ENCODE results near the gene SYNE2. TPM values are rescaled to one million over a fixed set of nuclear protein-coding genes. Genes with fewer than 3 reads are reported as not detected.
A peak's percentile ranks its signal among the peaks of the same experiment; 100 is the strongest.

SYNE2 gene
- total and polyA plus RNA-seq, 2 of the 8 experiments (the other 6 are each of a cell fraction or from before 2014, with no cell fraction given): 32.6 to 46.1 TPM

DNA sequence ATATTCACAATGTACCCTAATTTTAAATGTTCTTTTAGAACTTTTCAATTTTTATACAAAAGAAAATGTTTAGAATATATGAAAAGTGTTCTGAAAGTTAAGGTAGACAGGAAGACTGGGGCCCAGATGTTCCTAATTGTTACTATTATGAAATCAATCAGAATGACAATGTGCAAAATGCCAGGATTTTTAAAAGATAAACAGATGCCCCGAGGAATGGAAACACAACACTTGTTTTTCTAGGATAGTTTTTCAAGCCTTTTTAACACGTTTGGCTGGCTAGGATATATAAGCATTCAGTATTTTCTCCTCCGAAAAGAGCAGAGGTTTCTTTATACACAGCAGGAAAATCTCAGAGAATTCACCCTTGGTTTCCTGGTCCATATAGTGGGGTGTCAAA, 334.5 kb downstream of the SYNE2 start:
- Histone ChIP-seq H4K91ac (replicated peaks; ENCODE audit: insufficient read length, low read length) (no peak overlapping the region), H2AK5ac (ENCODE audit: low read depth, low read length) (no peak overlapping the region), H2BK5ac (ENCODE audit: low read depth, low read length) (no peak overlapping the region), H3K4ac (replicated peaks; ENCODE audit: insufficient read length, low read depth, low read length) (no peak overlapping the region), H2BK120ac (replicated peaks; ENCODE audit: low read depth, low read length) (no peak overlapping the region), H4K5ac (ENCODE audit: insufficient read length, low read depth, low read length) (no peak overlapping the region), H3K23me2 (ENCODE audit: low read depth, low read length) (no peaks in the 10 kb centered on the region; the same call in none of the 2 replicates), H3K4me2 (ENCODE audit: insufficient read depth in 1 of 2, low read depth in 2 of 2, low read length in 2 of 2) (peak overlapping the region; percentile 65 to 98), H2AFZ (ENCODE audit: low read length) (no peak overlapping the region), H3K18ac (ENCODE audit: extremely low read depth, low read length) (no peak overlapping the region), H3K36me3 (ENCODE audit: control insufficient read depth in 2 of 4, insufficient read depth in 4 of 4, low read length in 3 of 4) (peaks cover 0 to 34% (median 6%) of the 10 kb centered on the region in 4 experiments; a peak in 6 of 8 replicates), H3K27ac (ENCODE audit: low read depth, low read length) (no peak overlapping the region), H2BK20ac (ENCODE audit: low read length) (no peak overlapping the region), H3K9ac (replicated peaks in 1 of 4; ENCODE audit: extremely low read depth in 1 of 4, low read depth in 3 of 4, low read length in 3 of 4) (no peak overlapping the region), H3K56ac (replicated peaks; ENCODE audit: insufficient read length, low read depth, low read length) (no peak overlapping the region), H3K4me3 (ENCODE audit: extremely low read depth in 1 of 4, insufficient read depth in 2 of 4, low read depth in 3 of 4, low read length in 4 of 4) (peak overlapping the region in 2 of 4 experiments; percentile 57 to 80; a peak in 3 of 8 replicates), H3K79me2 (ENCODE audit: control insufficient read depth in 1 of 2, insufficient read depth in 2 of 2, low read length in 2 of 2) (no peaks in the 10 kb centered on the region), H4K8ac (ENCODE audit: extremely low read depth, insufficient read depth, low read length) (no peak overlapping the region), H4K20me1 (replicated peaks in 1 of 2; ENCODE audit: control insufficient read depth in 1 of 2, insufficient read depth in 2 of 2, low read length in 2 of 2) (no peaks in the 10 kb centered on the region), H3K4me1 (replicated peaks in 1 of 4; ENCODE audit: control insufficient read depth in 3 of 4, insufficient read depth in 4 of 4, low read length in 3 of 4) (peaks cover 0 to 13% (median 7%) of the 10 kb centered on the region in 4 experiments; a peak in 4 of 7 replicates), H3K14ac (ENCODE audit: insufficient read length) (no peak overlapping the region), H3K23ac (ENCODE audit: insufficient read length) (no peak overlapping the region), H3K79me1 (ENCODE audit: low read depth, low read length) (no peaks in the 10 kb centered on the region), H3K27me3 (replicated peaks in 1 of 4; ENCODE audit: control insufficient read depth in 3 of 4, extremely low read depth in 1 of 4, insufficient read depth in 3 of 4, low read length in 3 of 4) (no peaks in the 10 kb centered on the region), H2BK15ac (ENCODE audit: low read length) (no peak overlapping the region), H2BK12ac (ENCODE audit: low read depth, low read length) (no peak overlapping the region), H3K9me3 (ENCODE audit: insufficient read depth in 2 of 2, low read depth in 1 of 2, low read length in 1 of 2) (peaks cover 12 to 20% of the 10 kb centered on the region in 2 experiments; a peak in 3 of 4 replicates)
- FAIRE-seq: no peak
- DNase-seq (ENCODE audit: low read depth in 1 of 2, low spot score in 2 of 2): no peak
- TF ChIP-seq ATF3 (IDR thresholded peaks at IDR 0.05; ENCODE audit: insufficient read depth, low read depth, low read length) (no peak), HDAC6 (IDR thresholded peaks at IDR 0.05; ENCODE audit: low read depth, low read length) (no peak)
- WGBS, 2 experiments (ENCODE audit: extremely low coverage in 1 of 2, insufficient coverage in 1 of 2, insufficient read length in 1 of 2, insufficient replicate concordance in 2 of 2, low coverage in 1 of 2, low lambda C conversion rate in 2 of 2, missing lambda C conversion rate in 1 of 2): 27% methylated on average over 3 of the region's 3 CpGs; no CpG with 5 or more reads in 1 of the 2 experiments
- POLR2A ChIA-PET (ENCODE audit: partially characterized antibody): interaction anchor here (1.5 kb wide), 1 partner anchor 9 kb away, joined by 13 read pairs; no protein-coding TSS in a partner anchor
- CTCF ChIA-PET (ENCODE audit: partially characterized antibody): interaction anchor here (1.0 to 1.5 kb wide), 3 partner anchors 10 to 116 kb away, joined by 3 to 7 read pairs (median 3); no protein-coding TSS in a partner anchor

All from H1 (cell line).